Measurements from ENCODE around the gene ZBTB7C. TPM values are rescaled to one million over a fixed set of nuclear protein-coding genes. Genes with fewer than 3 reads are reported as not detected.
A peak's percentile ranks its signal among the peaks of the same experiment; 100 is the strongest.

ZBTB7C gene
- total RNA-seq, 1 donor from 2014 or later: 13.0 TPM

- DNase-seq (ENCODE audit: extremely low spot score, unreplicated experiment): peak; percentile 50
These were observed 37.2 kb downstream of the ZBTB7C start for GRCh38 chr18:48371854-48372602.

GRCh38 chr18:48367557-48367956, 41.6 kb downstream of the ZBTB7C start:
- Mint-ChIP-seq H3K27ac (no peak overlapping the region), H3K27me3 (no peaks in the 10 kb centered on the region), H3K36me3 (peaks cover 3% of the 10 kb centered on the region), H3K9me3 (peaks cover 4% of the 10 kb centered on the region), H3K4me1 (ENCODE audit: unreplicated experiment) (peaks cover 14% of the 10 kb centered on the region), H3K4me3 (no peak overlapping the region)
- no peak for TF ChIP-seq CTCF (conservative IDR thresholded peaks at IDR 0.05)
- DNase-seq (ENCODE audit: extremely low spot score, unreplicated experiment): peak; percentile 42

More at GRCh38 chr18:48371854-48372602, 37.2 kb downstream of the ZBTB7C start:
- no peaks in the 10 kb centered on the region for H3K36me3 Mint-ChIP-seq
- H3K27ac Mint-ChIP-seq: no peak overlapping the region
- TF ChIP-seq CTCF (conservative IDR thresholded peaks at IDR 0.05): no peak
- H3K27me3 Mint-ChIP-seq: no peaks in the 10 kb centered on the region
- no peak overlapping the region for H3K4me3 Mint-ChIP-seq
- peaks cover 15% of the 10 kb centered on the region for H3K4me1 Mint-ChIP-seq (ENCODE audit: unreplicated experiment)
- no peaks in the 10 kb centered on the region for H3K9me3 Mint-ChIP-seq

GRCh38 chr18:48365965-48366364, 43.2 kb downstream of the ZBTB7C start:
- Mint-ChIP-seq H3K36me3 (peaks cover 3% of the 10 kb centered on the region), H3K4me3 (no peak overlapping the region), H3K4me1 (ENCODE audit: unreplicated experiment) (peaks cover 14% of the 10 kb centered on the region), H3K27me3 (no peaks in the 10 kb centered on the region), H3K9me3 (peaks cover 4% of the 10 kb centered on the region), H3K27ac (no peak overlapping the region)
- TF ChIP-seq CTCF (conservative IDR thresholded peaks at IDR 0.05): no peak
- peak; percentile 20 for DNase-seq (ENCODE audit: extremely low spot score, unreplicated experiment)

GRCh38 chr18:48364146-48364545, 45.0 kb downstream of the ZBTB7C start:
- Mint-ChIP-seq H3K4me1 (ENCODE audit: unreplicated experiment) (peaks cover 26% of the 10 kb centered on the region), H3K9me3 (peaks cover 4% of the 10 kb centered on the region), H3K36me3 (peaks cover 3% of the 10 kb centered on the region), H3K27ac (no peak overlapping the region), H3K27me3 (no peaks in the 10 kb centered on the region), H3K4me3 (peak overlapping the region; percentile 16)
- peak; percentile 20 for DNase-seq (ENCODE audit: extremely low spot score, unreplicated experiment)
- TF ChIP-seq CTCF (conservative IDR thresholded peaks at IDR 0.05): no peak

- peak; percentile 13 for DNase-seq (ENCODE audit: extremely low spot score, unreplicated experiment)
- TF ChIP-seq CTCF (conservative IDR thresholded peaks at IDR 0.05): no peak
- peak overlapping the region; percentile 51 for H3K4me3 Mint-ChIP-seq
- H3K27ac Mint-ChIP-seq: peak overlapping the region; percentile 65
- H3K9me3 Mint-ChIP-seq: peaks cover 4% of the 10 kb centered on the region
- H3K27me3 Mint-ChIP-seq: no peaks in the 10 kb centered on the region
- peaks cover 29% of the 10 kb centered on the region for H3K4me1 Mint-ChIP-seq (ENCODE audit: unreplicated experiment)
- peaks cover 3% of the 10 kb centered on the region for H3K36me3 Mint-ChIP-seq
These were observed 46.0 kb downstream of the ZBTB7C start for GRCh38 chr18:48363175-48363574.

All from type B pancreatic cell (in vitro differentiated cells).